ENCODE measurements around the gene BYSL.

GRCh38 chr6:41935193-41935574 is 13.9 kb downstream of the BYSL start:
- TF ChIP-seq CTCF (IDR thresholded peaks at IDR 0.05; ENCODE audit: low read depth, low read length) (no peak), POLR2A (IDR thresholded peaks at IDR 0.05; ENCODE audit: extremely low read depth, insufficient read length) (no peak)
